AG04449 (cell line): ENCODE data around the gene RAB11FIP4.

Experiments
- CTCF ChIA-PET: fragments of 350-600 bp; formaldehyde crosslinking; extraction: SDS; loops from one replicate; lab custom pipeline; 2021; ENCODE audit warnings: antibody characterized with exemption; lab: Yijun Ruan, JAX
- POLR2A ChIA-PET: fragments of 400-600, 350-600 bp; formaldehyde crosslinking; extraction: SDS; loops from one replicate; lab custom pipeline; 2020; ENCODE audit warnings: antibody characterized with exemption, inconsistent platforms; lab: Yijun Ruan, JAX
- DNase-seq: peaks from one replicate; pipeline ENCODE4 v3.0.0-alpha.2; 2010; ENCODE audit warnings: low read depth, low spot score
- H3K4me3 ChIP-seq: 2 replicates; pipeline ENCODE4 v1.5.1; 2011; ENCODE audit warnings: low read depth, mild to moderate bottlenecking, control low read depth, low read length
- CTCF ChIP-seq: IDR thresholded peaks from one replicate; pipeline ENCODE4 v1.5.1; 2011; ENCODE audit warnings: mild to moderate bottlenecking, moderate library complexity, low read length, control low read depth, inconsistent platforms; ENCODE audit not compliant: insufficient read depth; ENCODE audit errors: missing control alignments

RAB11FIP4 gene

GRCh38 chr17:31487063-31487647, 95.7 kb downstream of the RAB11FIP4 start:
- no peak for TF ChIP-seq CTCF
- DNase-seq: no peak
- ChIA-PET CTCF (interaction anchor here (1.4 kb wide), 1 partner anchor 11 kb away, joined by 3 read pairs; no protein-coding TSS in a partner anchor), POLR2A (interaction anchor here (0.6 kb wide), 1 partner anchor 1920 kb away, joined by 3 read pairs; the partner anchor contains the start of gene ABHD15)
- peak overlapping the region; percentile 36 for H3K4me3 ChIP-seq

- no peak for TF ChIP-seq CTCF
- CTCF ChIA-PET: interaction anchor here (1.4 kb wide), 1 partner anchor 11 kb away, joined by 3 read pairs; no protein-coding TSS in a partner anchor
- POLR2A ChIA-PET: interaction anchor here (0.6 kb wide), 1 partner anchor 1921 kb away, joined by 3 read pairs; the partner anchor contains the start of gene ABHD15
Observed at GRCh38 chr17:31487648-31488263, 96.3 kb downstream of the RAB11FIP4 start.

GRCh38 chr17:31488264-31488981, 96.9 kb downstream of the RAB11FIP4 start:
- CTCF ChIA-PET: interaction anchor here (1.4 kb wide), 1 partner anchor 10 kb away, joined by 3 read pairs; no protein-coding TSS in a partner anchor
- TF ChIP-seq CTCF: no peak
- DNase-seq: no peak
- peak overlapping the region; percentile 36; the same call in 1 of the 2 replicates for H3K4me3 ChIP-seq
- POLR2A ChIA-PET: no interaction called here

More at GRCh38 chr17:31487648-31488263, 96.3 kb downstream of the RAB11FIP4 start:
- H3K4me3 ChIP-seq: peak overlapping the region; percentile 36
- no peak for DNase-seq

- no peak for TF ChIP-seq CTCF
- no peak overlapping the region for H3K4me3 ChIP-seq
- CTCF ChIA-PET: no interaction called here
- POLR2A ChIA-PET: no interaction called here
- DNase-seq: no peak
Observed at GRCh38 chr17:31488982-31489294, 97.5 kb downstream of the RAB11FIP4 start.

- DNase-seq: no peak
- TF ChIP-seq CTCF: no peak
- ChIA-PET CTCF (no interaction called here), POLR2A (interaction anchor here (0.6 kb wide), 1 partner anchor 10 kb away, joined by 3 read pairs; no protein-coding TSS in a partner anchor)
- no peak overlapping the region for H3K4me3 ChIP-seq
Observed at GRCh38 chr17:31489295-31490018, 98.0 kb downstream of the RAB11FIP4 start.
